H54 (cell line): ENCODE results near the gene PSME2.

ENCODE experiments used
- DNase-seq: peaks from one replicate; pipeline ENCODE4 v3.0.0; 2011; ENCODE audit warnings: low spot score, mixed read lengths; ENCODE audit not compliant: insufficient read length
- FAIRE-seq: peaks from 3 replicates; lab custom pipeline; 2011; peaks lifted over from hg19 to GRCh38; lab: Jason Lieb, UNC
- POLR2A ChIP-seq: IDR thresholded peaks from 2 replicates; pipeline ENCODE4 v1.6.1; 2011; ENCODE audit warnings: low read depth, mild to moderate bottlenecking, low read length

Gene PSME2

GRCh38 chr14:24184104-24184970, 37.9 kb upstream of the PSME2 start:
- TF ChIP-seq POLR2A: no peak
- DNase-seq (no peak), FAIRE-seq (no peak)

- DNase-seq (no peak), FAIRE-seq (no peak)
These were observed 36.6 kb upstream of the PSME2 start for GRCh38 chr14:24183014-24183481.

GRCh38 chr14:24182110-24182882, 35.9 kb upstream of the PSME2 start:
- DNase-seq (no peak), FAIRE-seq (no peak)
- no peak for TF ChIP-seq POLR2A

More at GRCh38 chr14:24183014-24183481, 36.6 kb upstream of the PSME2 start:
- no peak for TF ChIP-seq POLR2A

- DNase-seq: no peak
- no peak for FAIRE-seq
- TF ChIP-seq POLR2A: no peak
These were observed 35.1 kb upstream of the PSME2 start for GRCh38 chr14:24181371-24182077.

- no peak for TF ChIP-seq POLR2A
- FAIRE-seq: no peak
- no peak for DNase-seq
These were observed 33.8 kb upstream of the PSME2 start for GRCh38 chr14:24179961-24180796.

- DNase-seq (no peak), FAIRE-seq (no peak)
- TF ChIP-seq POLR2A: no peak
These were observed 33.0 kb upstream of the PSME2 start for GRCh38 chr14:24179294-24179960.

GRCh38 chr14:24178399-24179178, 32.2 kb upstream of the PSME2 start:
- no peak for FAIRE-seq
- no peak for TF ChIP-seq POLR2A

GRCh38 chr14:24177891-24178290, 31.5 kb upstream of the PSME2 start:
- TF ChIP-seq POLR2A: no peak
- FAIRE-seq (no peak), DNase-seq (no peak)

More at GRCh38 chr14:24178399-24179178, 32.2 kb upstream of the PSME2 start:
- DNase-seq: no peak

GRCh38 chr14:24177041-24177825, 30.8 kb upstream of the PSME2 start:
- FAIRE-seq (no peak), DNase-seq (no peak)
- TF ChIP-seq POLR2A: no peak

GRCh38 chr14:24176599-24176998, 30.2 kb upstream of the PSME2 start:
- FAIRE-seq (no peak), DNase-seq (no peak)
- TF ChIP-seq POLR2A: no peak

GRCh38 chr14:24172871-24173281, 26.5 kb upstream of the PSME2 start:
- DNase-seq (no peak), FAIRE-seq (no peak)
- no peak for TF ChIP-seq POLR2A
